ENCODE results near the gene LRTM2.

- TF ChIP-seq CTCF (tag by site-specific recombination; IDR thresholded peaks at IDR 0.05) (no peak), ZNF560 (tag by site-specific recombination; IDR thresholded peaks at IDR 0.05; ENCODE audit: borderline replicate concordance) (no peak), YY1 (tag by site-specific recombination; IDR thresholded peaks at IDR 0.05) (peak; percentile 68)
Measured at GRCh38 chr12:1804545-1805332, 15.6 kb upstream of the LRTM2 start.
